ENCODE data around the gene SVBP.

DNA sequence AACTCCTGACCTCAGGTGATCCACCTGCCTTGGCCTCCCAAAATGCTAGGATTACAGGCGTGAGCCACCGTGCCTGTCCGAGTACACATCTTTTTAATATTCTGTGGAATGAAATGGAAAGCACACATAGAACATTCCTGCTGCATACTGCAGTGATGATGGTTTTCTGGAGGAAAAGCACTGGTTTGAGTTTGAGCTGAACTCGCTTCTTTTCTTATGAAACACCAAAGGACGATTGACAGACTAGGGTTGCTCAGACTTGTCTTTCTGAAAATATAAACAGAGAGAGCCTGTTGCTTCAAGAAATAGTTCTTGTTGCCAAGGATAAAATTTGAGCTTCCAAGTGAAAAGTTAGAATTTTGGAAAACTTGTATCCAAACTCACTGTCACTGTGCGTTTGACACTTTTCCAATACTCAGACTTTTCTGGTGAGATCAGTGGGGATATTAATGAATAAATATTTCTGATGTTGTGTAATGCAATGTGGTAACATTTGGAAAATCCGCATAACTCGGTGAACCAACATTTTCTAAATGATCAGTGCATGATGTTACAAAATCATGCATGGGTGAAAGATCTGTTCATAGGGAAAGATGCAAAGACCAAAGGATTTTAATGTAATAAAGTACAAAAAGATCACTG lies 15.2 kb downstream of the SVBP start:
- TF ChIP-seq CTCF (conservative IDR thresholded peaks at IDR 0.05; ENCODE audit: low read length) = no peak
- no peak for TF ChIP-seq EZH2phosphoT487 (IDR thresholded peaks at IDR 0.05; ENCODE audit: borderline replicate concordance)

Data from Loucy (cell line).